B cell (primary cell): ENCODE measurements around the gene EYS.

Source experiments
- CTCF ChIP-seq: fragments of 200-600 bp; IDR thresholded peaks from one replicate; pipeline ENCODE4 v1.8.0; 2022; ENCODE audit warnings: antibody characterized with exemption, mild to moderate bottlenecking
- EZH2 ChIP-seq: IDR thresholded peaks from 2 replicates; pipeline ENCODE4 v1.6.1; 2012; ENCODE audit warnings: borderline replicate concordance, low read depth, mild to moderate bottlenecking, moderate library complexity, low read length; ENCODE audit not compliant: insufficient read depth, poor library complexity, severe bottlenecking

- TF ChIP-seq CTCF (no peak), EZH2 (no peak)
Observed at GRCh38 chr6:65711531-65711930, 4.5 kb upstream of the EYS start.
